HUDEP-2 (cell line): ENCODE results near the gene AOPEP.

ENCODE experiments used
- DNase-seq, 76 experiments: peaks; one replicate each; lab custom pipeline; 2025; ENCODE audit not compliant: unreplicated experiment in 76 of 76; lab: John Stamatoyannopoulos, UW

Gene AOPEP

GRCh38 chr9:95044731-95045508 is 318.4 kb downstream of the AOPEP start:
- DNase-seq, result no peak

DNA sequence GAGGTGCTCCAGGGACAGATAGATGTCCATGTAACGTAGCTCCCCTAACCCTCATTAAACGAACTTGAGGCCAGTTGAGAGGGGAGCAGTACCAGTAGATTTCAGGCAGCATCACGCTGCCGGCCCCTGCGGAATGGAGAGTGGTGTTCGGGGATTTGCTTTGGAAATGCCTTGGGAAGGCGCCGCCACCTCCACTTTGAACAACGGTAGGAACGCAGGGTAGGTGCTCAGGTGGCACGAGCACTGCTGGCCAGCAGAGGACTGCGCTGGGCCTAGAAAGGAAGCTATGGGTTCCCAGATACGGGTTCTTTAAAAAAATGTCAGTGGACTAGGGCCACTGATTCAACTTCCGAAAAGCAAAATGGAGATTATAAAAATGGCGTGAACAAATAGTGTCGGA is 319.3 kb downstream of the AOPEP start:
- DNase-seq, result no peak

DNA sequence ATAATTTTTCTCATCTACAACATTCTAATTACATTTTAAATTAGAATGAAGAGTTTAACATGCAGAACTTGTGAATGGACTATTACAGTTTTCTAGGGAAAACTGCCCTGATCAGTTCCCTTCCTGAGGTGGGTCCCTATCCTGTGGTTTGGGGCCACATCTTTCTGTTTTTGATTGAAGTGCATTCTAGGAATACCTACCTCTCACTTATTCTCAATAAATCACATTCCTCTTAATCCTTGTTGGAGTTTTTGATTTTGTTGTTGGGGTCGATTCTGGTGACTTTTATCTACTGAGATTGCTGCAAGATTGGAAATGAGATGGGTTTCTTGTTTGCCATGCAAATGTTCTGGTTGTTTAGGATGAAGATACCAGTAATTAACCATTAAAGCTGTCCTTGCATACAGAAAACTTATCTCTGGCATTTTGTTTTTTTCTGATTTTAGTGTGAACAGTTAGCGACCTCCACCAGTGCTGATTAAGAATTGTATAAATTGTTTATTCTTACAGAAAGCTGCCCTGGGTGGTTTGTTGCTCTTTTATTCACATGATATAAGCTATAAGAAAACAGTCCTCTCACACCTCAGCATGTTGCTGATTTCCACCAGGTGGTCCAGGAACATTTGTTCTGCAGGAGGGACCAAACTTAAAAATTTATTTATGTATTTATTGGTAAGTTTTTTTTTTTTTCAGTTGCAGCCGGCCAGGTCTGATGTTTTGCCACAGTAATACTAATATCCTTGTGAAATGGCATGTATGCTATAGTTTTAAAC is 321.1 kb downstream of the AOPEP start:
- DNase-seq, result no peak

GRCh38 chr9:95048225-95049087 is 322.0 kb downstream of the AOPEP start:
- peak in 59 of 76 experiments; percentile 8 to 75 (median 49) for DNase-seq

- no peak for DNase-seq
Observed at GRCh38 chr9:95049761-95050160, 323.3 kb downstream of the AOPEP start.

DNA sequence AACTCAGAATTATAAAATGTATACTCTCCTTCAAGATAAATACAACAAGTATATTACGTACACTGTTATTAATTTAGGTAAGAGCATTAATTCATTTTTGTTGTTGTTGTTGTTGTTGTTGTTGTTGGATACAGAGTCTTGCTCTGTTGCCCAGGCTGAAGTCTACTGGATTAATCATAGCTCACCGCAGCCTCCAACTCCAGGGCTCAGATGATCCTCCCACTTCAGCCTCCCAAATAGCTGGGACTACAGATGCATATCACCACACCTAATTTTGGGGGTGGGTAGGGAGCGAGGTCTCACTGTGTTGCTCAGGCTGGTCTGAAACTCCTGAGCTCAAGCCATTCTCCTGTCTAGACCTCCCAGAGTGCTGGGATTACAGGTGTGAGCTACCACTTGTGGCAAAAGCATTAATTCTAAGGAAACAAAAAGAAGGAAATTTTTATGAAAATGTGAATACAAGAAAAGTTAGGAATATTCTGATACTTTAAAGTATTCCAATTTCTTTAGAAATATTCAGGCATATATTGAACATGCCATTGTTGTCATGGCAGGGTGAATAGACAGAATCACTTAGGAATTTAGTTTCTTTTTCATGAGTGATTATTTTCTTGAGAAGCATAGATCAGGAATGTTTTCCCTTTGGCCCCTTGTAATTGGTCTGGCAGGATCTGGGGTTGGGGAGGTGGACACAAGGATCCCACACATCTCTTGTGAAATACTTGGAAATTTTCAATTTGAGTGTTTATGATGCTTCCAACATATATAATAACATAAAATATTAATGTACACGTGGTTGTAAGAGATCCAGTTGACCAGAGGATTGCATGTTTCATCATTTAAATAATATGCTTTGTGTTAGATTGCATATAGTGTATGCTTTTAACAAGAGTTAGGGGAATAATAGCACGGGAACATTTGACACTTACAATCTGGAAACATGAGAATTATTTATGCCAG is 327.4 kb downstream of the AOPEP start:
- no peak for DNase-seq

DNA sequence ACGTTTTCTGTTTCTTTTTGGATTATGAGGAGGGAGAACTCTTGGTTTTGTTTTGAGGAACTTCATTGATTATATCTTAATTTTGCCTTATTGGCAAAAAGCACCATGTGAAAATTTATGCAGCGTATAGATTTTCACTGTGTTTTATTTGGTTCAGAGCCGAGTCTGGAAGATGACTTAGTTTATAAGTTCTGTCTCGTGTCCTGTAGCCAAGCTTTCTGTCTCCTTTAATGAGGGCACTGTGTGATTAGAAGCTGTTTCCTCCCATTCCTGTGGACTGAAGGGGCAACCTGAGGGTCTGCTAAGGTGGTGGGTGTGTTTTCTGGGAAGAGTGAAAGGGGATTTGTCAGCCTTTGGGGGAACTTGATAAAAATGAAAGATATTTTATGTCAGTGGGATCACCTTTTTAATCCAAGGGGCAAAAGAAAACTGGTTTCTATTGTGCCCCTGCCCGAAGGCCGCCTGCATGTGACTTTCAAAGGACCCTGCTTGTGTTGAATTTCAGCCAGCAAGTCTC is 328.9 kb downstream of the AOPEP start:
- no peak for DNase-seq

DNA sequence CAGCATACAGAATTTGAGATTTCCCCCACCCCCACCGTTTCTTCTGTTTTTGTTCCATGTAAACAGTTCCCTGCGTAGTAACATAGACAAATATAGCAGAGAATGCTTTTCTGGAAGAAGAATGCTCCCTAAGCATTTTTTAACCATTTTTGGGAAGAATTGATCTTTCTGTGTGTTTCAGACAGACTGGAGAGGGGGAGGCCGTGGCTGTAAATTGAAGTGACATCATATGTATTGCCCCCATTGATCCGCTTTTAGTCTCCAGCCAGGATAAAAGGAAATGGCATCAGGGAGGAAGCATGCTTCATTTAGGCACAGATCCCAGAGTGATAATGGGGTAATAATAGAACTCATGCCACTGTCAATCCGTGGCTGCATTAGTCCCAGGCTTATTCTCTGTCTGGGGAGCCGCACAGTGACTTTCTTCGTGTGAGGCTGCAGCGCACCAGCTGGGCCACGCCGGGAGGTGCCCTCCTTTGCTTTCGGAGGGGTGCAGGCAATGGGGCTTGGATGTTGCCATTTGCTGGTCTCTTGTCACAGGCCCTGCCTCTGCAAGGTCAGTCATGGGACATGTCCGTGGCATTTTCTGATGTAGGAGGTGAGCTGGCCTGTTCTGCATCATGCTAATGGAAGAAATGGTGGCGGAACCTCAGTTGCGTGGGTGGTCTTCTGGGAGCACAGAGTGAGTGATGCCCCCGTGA is 329.5 kb downstream of the AOPEP start:
- DNase-seq, result no peak

GRCh38 chr9:95057101-95057500 is 330.6 kb downstream of the AOPEP start:
- no peak for DNase-seq

- DNase-seq, result no peak
Observed at GRCh38 chr9:95058121-95058785, 331.8 kb downstream of the AOPEP start.

DNA sequence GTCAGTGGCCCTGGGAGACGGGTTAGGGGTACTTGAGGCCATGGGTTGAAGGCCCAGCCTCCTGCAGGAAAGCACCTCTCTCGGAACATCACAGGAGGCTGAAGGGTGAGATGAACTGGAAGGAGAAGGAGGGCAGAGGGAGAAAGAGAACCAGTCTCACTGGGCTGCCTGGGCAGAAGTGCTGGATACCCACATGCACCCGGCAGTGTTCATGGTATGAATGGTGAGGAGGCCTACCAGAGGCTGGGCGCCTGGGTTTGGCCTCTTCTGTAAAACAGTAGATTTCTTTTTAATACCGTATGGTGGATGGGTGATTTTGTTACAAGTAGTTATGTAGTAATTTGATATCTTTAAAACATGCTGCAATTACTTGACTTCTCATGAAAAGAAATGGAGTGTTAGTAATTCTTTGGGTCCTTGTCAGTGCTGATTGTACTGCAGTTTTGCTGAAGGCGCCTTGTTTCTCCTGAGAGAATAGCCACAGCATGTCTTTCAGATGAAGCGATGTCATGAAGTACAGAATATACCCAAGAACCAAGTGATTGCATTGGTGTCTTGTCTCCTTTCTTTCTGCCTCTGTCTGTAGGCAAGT is 332.4 kb downstream of the AOPEP start:
- no peak for DNase-seq

GRCh38 chr9:95060234-95060633 is 333.7 kb downstream of the AOPEP start:
- DNase-seq, result no peak

- DNase-seq, result no peak
Observed at GRCh38 chr9:95060916-95061315, 334.4 kb downstream of the AOPEP start.

DNA sequence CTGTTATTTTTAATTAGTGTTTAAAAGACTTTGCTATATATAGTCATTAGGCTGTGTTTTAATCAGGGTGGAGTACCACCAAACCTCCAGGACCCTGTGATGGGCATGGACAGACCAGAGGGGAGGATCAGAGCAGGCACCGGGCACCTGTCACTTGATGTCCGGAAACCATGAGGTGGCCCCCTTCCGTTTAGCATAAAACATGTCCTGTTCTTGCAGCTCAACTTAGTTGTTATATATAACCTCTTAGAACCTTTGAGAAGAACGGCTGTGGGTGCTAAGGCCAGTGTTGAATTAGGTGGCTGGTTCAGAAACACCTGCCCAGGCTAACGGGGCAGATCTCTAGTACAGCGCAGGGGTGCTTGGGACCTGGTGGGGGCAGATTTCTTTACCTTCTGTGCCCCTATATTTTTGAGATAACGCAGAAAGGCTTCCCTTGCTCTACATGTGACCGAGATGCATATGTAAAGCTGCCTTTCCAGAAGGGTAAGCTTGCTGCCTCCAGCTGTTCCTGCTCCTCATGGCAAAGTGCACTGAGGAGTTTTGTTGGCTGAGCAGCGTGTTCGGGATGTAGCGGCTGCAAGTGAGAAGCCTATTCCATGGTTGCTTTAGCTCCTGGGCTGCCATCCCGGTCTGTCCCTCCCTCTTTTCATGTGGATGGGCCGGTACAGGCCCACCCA is 335.6 kb downstream of the AOPEP start:
- no peak for DNase-seq

DNA sequence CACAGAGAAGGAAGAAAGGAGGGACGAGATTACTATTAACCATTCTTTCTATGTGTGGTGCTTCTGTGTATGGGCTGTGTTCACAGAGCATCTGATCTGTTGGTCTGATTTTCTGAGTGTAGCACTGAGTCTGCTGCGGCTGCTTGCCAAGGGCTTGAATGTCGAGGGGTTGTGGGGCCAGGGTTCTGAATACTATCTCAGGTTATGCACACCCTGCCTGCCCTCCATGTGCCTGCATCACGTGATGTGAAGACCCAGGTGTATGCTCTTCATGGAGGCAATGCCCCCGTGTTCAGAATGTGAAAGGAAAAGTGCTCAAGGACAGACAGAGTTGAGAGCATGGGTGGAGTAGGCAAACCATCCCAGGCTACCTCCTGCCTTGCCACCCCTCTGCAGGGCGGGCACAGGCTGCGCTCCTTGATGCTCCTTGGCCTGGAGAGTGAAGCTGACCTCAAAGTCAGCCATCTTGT is 336.1 kb downstream of the AOPEP start:
- no peak for DNase-seq

DNA sequence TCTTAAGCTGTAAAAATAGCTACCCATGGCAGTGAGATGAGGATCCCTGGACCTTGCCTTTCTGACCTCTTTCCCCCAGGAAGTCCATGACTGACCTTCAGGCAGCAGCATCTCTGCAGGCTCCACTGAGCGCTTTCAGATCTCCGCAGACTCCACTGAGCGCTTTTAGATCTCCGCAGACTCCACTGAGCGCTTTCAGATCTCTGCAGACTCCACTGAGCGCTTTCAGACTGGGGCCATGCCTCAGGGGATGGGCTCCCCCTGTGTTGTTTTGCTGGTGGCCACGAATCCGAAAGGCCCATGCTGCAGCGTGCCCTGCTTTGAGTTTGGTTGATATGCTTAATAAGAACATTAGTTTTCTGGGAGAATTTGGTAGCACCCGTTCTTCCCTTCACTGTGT is 336.8 kb downstream of the AOPEP start:
- DNase-seq, result no peak

- DNase-seq, result no peak
Observed at GRCh38 chr9:95065224-95065623, 338.7 kb downstream of the AOPEP start.

DNA sequence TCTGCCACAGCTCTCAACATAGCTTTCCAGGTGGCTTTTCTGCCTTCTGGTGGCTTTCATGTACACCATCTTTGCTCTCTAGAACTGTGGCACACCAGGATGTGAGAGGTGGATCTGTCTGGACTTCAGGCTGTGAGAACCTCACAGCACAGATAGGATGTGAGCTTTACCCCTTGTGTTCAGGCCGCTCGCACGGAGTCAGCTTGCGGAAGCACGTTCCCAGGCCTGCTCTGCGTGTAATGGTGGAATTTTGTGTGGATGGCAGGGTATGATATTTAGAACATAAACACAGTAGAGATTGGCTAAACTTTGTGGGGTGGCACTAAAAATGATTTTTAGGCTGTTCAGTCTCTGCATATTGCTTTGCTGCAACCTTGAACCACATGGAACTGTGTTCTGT is 340.6 kb downstream of the AOPEP start:
- no peak for DNase-seq
